Gastrocnemius medialis (tissue), 4 donors: ENCODE data around the gene RPS5. TPM values are rescaled to one million over a fixed set of nuclear protein-coding genes. Genes with fewer than 3 reads are reported as not detected.

Experiments
- ATAC-seq, 2 donors: fragments of 150-250 bp; one replicate each; pipeline ENCODE4 v1.9.1; 2016
- DNase-seq, 2 donors: peaks; one replicate each; pipeline ENCODE4 v3.0.0-alpha.2; 2019
- H3K27ac ChIP-seq, 4 donors: fragments of 200-600 bp; sonication (generic); 1 replicate in 1 of 4; 2 replicates in 3 of 4; pipeline ENCODE4 v1.5.1; 2016 to 2018; ENCODE audit warnings: mild to moderate bottlenecking in 2 of 4, moderate library complexity in 1 of 4
- H3K27me3 ChIP-seq, 3 donors: fragments of 200-600 bp; sonication (generic) in 2 of 3; 1 replicate in 1 of 3; 2 replicates in 2 of 3; pipeline versions ENCODE4 v1.5.1 to v1.6.0; 2016 to 2019; ENCODE audit warnings: mild to moderate bottlenecking in 1 of 3, moderate library complexity in 1 of 3
- H3K36me3 ChIP-seq, 2 donors: fragments of 200-600 bp; sonication (generic) in 1 of 2; one replicate each; pipeline ENCODE4 v1.5.1; 2017 to 2018
- H3K4me1 ChIP-seq, 2 donors: fragments of 200-600 bp; sonication (generic) in 1 of 2; one replicate each; pipeline ENCODE4 v1.5.1; 2016 to 2017; ENCODE audit warnings: mild to moderate bottlenecking in 2 of 2
- H3K4me3 ChIP-seq, 4 donors: fragments of 200-600 bp; sonication (generic) in 3 of 4; 1 replicate in 1 of 4; 2 replicates in 3 of 4; pipeline ENCODE4 v1.5.1; 2016 to 2019; ENCODE audit warnings: mild to moderate bottlenecking in 2 of 4
- H3K9me3 ChIP-seq, 3 donors: fragments of 200-600 bp; sonication (generic) in 2 of 3; 1 replicate in 1 of 3; 2 replicates in 2 of 3; pipeline ENCODE4 v1.5.1; 2016 to 2019
- CTCF ChIP-seq, 5 experiments: fragments of 450-650 bp in 3 of 5; fragments of 200-600 bp in 2 of 5; sonication (generic) in 2 of 5; IDR thresholded peaks in 4 of 5; conservative IDR thresholded peaks in 1 of 5; 1 replicate in 4 of 5; 2 replicates in 1 of 5; pipeline ENCODE4 v1.5.1; 2016 to 2019; ENCODE audit warnings: antibody characterized with exemption in 5 of 5, mild to moderate bottlenecking in 3 of 5, moderate library complexity in 3 of 5
- POLR2A ChIP-seq, 2 donors: fragments of 450-650 bp; IDR thresholded peaks; one replicate each; pipeline ENCODE4 v1.6.1; 2017; ENCODE audit warnings: antibody characterized with exemption in 2 of 2, mild to moderate bottlenecking in 2 of 2, moderate library complexity in 2 of 2
- in situ Hi-C, 4 donors: fragments of 200-750 bp; cut with MboI; loops; one replicate each; pipeline versions ENCODE4 v1.15.0 to v1.8.0; 2017; ENCODE audit warnings: low sequenced_read_pairs in 4 of 4
- intact Hi-C: fragments of 100-400 bp; cut with DNase I; formaldehyde crosslinking; loops from one replicate; pipeline ENCODE4 v1.15.1; 2023; ENCODE audit warnings: low total_unique reads
- total RNA-seq, 4 donors: library from RNA; depleted of rRNA; stranded (reverse); fragments of >200 nt; gene quantifications; one replicate each; pipeline versions ENCODE4 v1.1.0 to v1.2.3, GENCODE V29; 2016

Gene RPS5
- total RNA-seq, 4 donors from 2014 or later = 1,345 to 1,665 (median 1,438) TPM

- intact Hi-C loops (no loop called here), in situ Hi-C loops (no loop called here)
- no peaks in the 10 kb centered on the region for H3K9me3 ChIP-seq
- no peaks in the 10 kb centered on the region for H3K27me3 ChIP-seq
- no peak overlapping the region for H3K27ac ChIP-seq
- H3K4me3 ChIP-seq = no peak overlapping the region
- peaks cover 0 to 8% of the 10 kb centered on the region in 2 donors for H3K4me1 ChIP-seq
- no peaks in the 10 kb centered on the region for H3K36me3 ChIP-seq
- no peak for ATAC-seq
- TF ChIP-seq POLR2A (IDR thresholded peaks at IDR 0.05) = no peak
- TF ChIP-seq CTCF (IDR thresholded peaks at IDR 0.05 in 4 of 5, conservative IDR thresholded peaks at IDR 0.05 in 1 of 5) = no peak
- no peak for DNase-seq
Observed at GRCh38 chr19:58364146-58364545, 22.9 kb upstream of the RPS5 start.

- H3K36me3 ChIP-seq = no peaks in the 10 kb centered on the region
- DNase-seq = no peak
- H3K4me3 ChIP-seq = no peak overlapping the region
- no peak for ATAC-seq
- no peaks in the 10 kb centered on the region for H3K9me3 ChIP-seq
- intact Hi-C loops (no loop called here), in situ Hi-C loops (no loop called here)
- TF ChIP-seq POLR2A (IDR thresholded peaks at IDR 0.05) (no peak), CTCF (IDR thresholded peaks at IDR 0.05 in 4 of 5, conservative IDR thresholded peaks at IDR 0.05 in 1 of 5) (no peak)
- H3K27me3 ChIP-seq = no peaks in the 10 kb centered on the region
- H3K4me1 ChIP-seq = peaks cover 0 to 2% of the 10 kb centered on the region in 2 donors
- H3K27ac ChIP-seq = no peak overlapping the region
Observed at GRCh38 chr19:58366585-58367430, 20.3 kb upstream of the RPS5 start.

- no peaks in the 10 kb centered on the region for H3K4me1 ChIP-seq
- intact Hi-C loops = no loop called here
- no peak overlapping the region for H3K27ac ChIP-seq
- H3K36me3 ChIP-seq = no peaks in the 10 kb centered on the region
- H3K27me3 ChIP-seq = no peaks in the 10 kb centered on the region
- TF ChIP-seq POLR2A (IDR thresholded peaks at IDR 0.05) (no peak), CTCF (IDR thresholded peaks at IDR 0.05 in 4 of 5, conservative IDR thresholded peaks at IDR 0.05 in 1 of 5) (no peak)
- in situ Hi-C loops = no loop called here
- no peak overlapping the region for H3K4me3 ChIP-seq
- no peak for ATAC-seq
- no peaks in the 10 kb centered on the region for H3K9me3 ChIP-seq
- DNase-seq = no peak
Observed at GRCh38 chr19:58367698-58368454, 19.2 kb upstream of the RPS5 start.

GRCh38 chr19:58368561-58369360, 18.3 kb upstream of the RPS5 start:
- Histone ChIP-seq H3K27me3 (no peaks in the 10 kb centered on the region), H3K27ac (no peak overlapping the region), H3K36me3 (no peaks in the 10 kb centered on the region), H3K9me3 (no peaks in the 10 kb centered on the region), H3K4me1 (no peaks in the 10 kb centered on the region), H3K4me3 (no peak overlapping the region)
- in situ Hi-C loops = no loop called here
- intact Hi-C loops = no loop called here
- DNase-seq (no peak), ATAC-seq (no peak)
- TF ChIP-seq POLR2A (IDR thresholded peaks at IDR 0.05) (no peak), CTCF (IDR thresholded peaks at IDR 0.05 in 4 of 5, conservative IDR thresholded peaks at IDR 0.05 in 1 of 5) (no peak)
